ENCODE measurements around the gene MIB2.
"Not testable (repeated sequence)": the region's sequence is repeated elsewhere in the genome, so short reads cannot be mapped to it uniquely, and the experiment has no call there.

Gene MIB2

DNA sequence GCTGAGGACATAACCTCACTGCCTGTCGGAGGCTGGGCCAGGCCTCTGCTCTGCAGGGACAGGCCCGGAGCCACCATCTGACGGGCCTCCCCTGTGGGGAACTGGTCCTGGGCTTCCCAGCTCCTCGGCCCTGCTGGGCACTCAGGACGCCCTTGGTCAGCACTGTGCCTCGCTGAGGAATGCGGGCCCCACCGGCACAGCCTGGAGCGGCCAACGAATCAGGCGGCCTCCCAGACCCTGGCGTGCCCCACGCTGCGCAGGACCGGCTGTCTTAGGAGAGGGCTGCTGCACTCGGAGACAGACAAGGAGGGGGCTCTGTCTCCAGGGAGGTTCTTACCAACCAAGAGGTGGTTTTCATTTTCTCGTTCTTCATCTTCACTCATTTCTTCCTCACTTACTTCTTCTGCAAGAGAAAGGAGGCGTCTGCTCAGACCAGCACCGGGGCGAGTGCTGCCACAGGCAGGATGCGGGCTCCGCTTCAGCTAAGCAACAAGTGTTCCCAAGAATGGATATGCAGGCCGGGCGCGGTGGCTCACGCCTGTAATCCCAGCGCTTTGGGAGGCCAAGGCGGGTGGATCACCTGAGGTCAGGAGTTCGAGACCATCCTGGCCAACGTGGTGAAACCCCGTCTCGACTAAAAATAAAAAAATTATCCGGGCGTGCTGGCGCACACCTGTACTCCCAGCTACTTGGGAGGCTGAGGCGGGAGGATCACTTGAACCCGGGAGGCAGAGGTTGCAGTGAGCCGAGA lies 25.6 kb downstream of the MIB2 start:
- H3K27me3 ChIP-seq; H3K4me2 ChIP-seq; H3K4me3 ChIP-seq; H3K27ac ChIP-seq; H3K4me1 ChIP-seq; H3K9me3 ChIP-seq (replicated peaks in 1 of 11); H3K9ac ChIP-seq: not testable (repeated sequence)
- H3K36me3 ChIP-seq, result peaks cover 15 to 39% (median 24%) of the 10 kb centered on the region in 11 experiments
- peaks cover 0 to 12% (median 0%) of the 10 kb centered on the region in 11 experiments; a peak in 3 of 22 replicates for H4K20me1 ChIP-seq

- not testable (repeated sequence) for H3K4me1 ChIP-seq; H3K9me3 ChIP-seq (replicated peaks in 1 of 11); H3K9ac ChIP-seq; H3K27me3 ChIP-seq; H3K4me2 ChIP-seq; H3K4me3 ChIP-seq; H3K27ac ChIP-seq
- Histone ChIP-seq H3K36me3 (peaks cover 48 to 60% (median 52%) of the 10 kb centered on the region in 11 experiments), H4K20me1 (peaks cover 0 to 12% (median 0%) of the 10 kb centered on the region in 11 experiments; a peak in 1 of 22 replicates)
Observed at GRCh38 chr1:1646326-1646725, 31.0 kb downstream of the MIB2 start.

- not testable (repeated sequence) for H3K4me1 ChIP-seq; H3K4me3 ChIP-seq; H3K9me3 ChIP-seq (replicated peaks in 1 of 11); H3K27ac ChIP-seq; H3K9ac ChIP-seq; H3K4me2 ChIP-seq; H3K27me3 ChIP-seq
- Histone ChIP-seq H4K20me1 (peaks cover 0 to 12% (median 0%) of the 10 kb centered on the region in 11 experiments; a peak in 2 of 22 replicates), H3K36me3 (peaks cover 62 to 74% (median 66%) of the 10 kb centered on the region in 11 experiments)
Observed at GRCh38 chr1:1647567-1648241, 32.4 kb downstream of the MIB2 start.

DNA sequence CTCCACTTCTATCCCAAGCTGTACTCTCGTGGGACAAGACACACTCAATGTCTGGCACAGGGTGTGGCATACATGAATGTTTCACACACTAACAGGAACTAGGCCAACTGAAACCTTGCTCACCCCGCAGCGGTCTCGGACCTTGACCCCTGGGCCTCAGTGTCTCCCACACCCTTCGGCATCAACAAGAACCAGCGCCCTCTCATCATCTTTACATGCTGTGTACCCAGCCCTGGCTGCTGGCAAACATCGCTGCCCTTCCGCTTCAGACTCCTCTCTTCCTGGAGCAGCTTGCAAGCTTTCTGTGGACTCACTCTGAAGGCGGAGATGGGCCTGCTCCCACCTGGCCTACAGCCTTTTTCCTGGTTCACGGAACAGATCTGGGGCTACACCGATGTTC lies 33.0 kb downstream of the MIB2 start:
- H3K4me1 ChIP-seq; H3K27ac ChIP-seq; H3K9ac ChIP-seq; H3K4me2 ChIP-seq; H3K9me3 ChIP-seq (replicated peaks in 1 of 11); H3K27me3 ChIP-seq; H3K4me3 ChIP-seq: not testable (repeated sequence)
- Histone ChIP-seq H4K20me1 (peaks cover 0 to 12% (median 0%) of the 10 kb centered on the region in 11 experiments; a peak in 2 of 22 replicates), H3K36me3 (peaks cover 67 to 79% (median 71%) of the 10 kb centered on the region in 11 experiments)

DNA sequence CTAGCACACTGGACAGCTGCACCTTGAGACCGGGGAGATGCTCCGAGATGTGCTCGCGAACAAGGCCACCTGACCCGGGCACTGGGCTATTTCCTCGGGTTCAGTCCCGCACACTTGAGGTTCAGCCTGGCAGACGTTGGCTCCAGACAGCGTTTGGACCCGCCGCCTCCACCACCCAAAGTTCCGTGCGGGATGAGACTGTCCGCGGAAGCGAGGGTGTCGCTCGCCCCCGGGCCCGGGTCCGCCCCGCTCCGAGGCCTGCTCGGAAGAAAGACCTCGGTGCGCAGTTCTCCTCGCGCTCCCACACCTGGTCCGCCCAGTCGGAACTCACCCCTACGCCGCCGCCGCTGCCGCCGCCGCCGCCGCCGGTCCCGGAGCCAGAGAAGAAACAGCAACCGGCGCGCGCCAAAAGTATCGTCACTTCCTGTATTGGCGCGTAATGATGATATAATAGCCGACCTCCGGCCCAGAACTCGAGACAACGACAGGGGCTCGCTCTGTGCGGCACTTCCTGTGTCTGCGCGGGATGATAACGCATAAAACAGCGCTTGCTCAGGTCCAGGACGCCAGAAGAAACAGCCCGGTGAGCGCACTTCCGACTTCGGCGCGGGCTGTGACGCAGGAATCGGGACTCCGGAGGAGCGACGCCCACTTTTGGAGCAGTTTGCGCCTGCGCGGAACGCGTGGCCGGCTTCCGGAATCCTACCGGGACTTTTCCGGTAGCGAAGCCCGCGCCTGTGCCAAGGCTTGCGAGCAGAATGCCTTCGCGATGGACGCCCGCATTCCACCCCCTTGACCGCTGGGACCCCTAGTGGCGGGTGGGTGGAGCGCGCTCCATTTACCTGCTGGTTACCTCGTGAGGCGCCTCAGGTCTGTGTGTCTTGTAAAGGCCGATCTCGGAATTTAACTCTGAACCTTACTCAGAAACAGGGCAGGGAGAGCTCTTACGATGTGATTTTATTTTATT lies 43.6 kb downstream of the MIB2 start, which contains the start of gene CDK11B:
TSS of gene CDK11B (minus strand) at position 422 of the 967 bp plus-strand sequence. CDS start 1,519 bp downstream, outside the sequence.
- peaks cover 0 to 11% (median 5%) of the 10 kb centered on the region in 11 experiments; a peak in 4 of 22 replicates for H4K20me1 ChIP-seq
- H3K4me3 ChIP-seq, result peak within 1 kb of the TSS; percentile 66 to 79 (median 74)
- H3K9ac ChIP-seq, result peak within 1 kb of the TSS; percentile 75 to 92 (median 85)
- not testable (repeated sequence) for H3K27me3 ChIP-seq; H3K4me1 ChIP-seq; H3K9me3 ChIP-seq (replicated peaks in 1 of 11)
- H3K4me2 ChIP-seq, result peak within 1 kb of the TSS; percentile 62 to 74 (median 67)
- H3K27ac ChIP-seq, result peak within 1 kb of the TSS; percentile 82 to 96 (median 90)
- peaks cover 28 to 33% (median 32%) of the 10 kb centered on the region in 11 experiments for H3K36me3 ChIP-seq

GRCh38 chr1:1662392-1662791 lies 47.1 kb downstream of the MIB2 start:
- not testable (repeated sequence) for H3K27me3 ChIP-seq; H3K9me3 ChIP-seq (replicated peaks in 1 of 11); H3K4me3 ChIP-seq; H3K27ac ChIP-seq; H3K4me1 ChIP-seq; H3K4me2 ChIP-seq; H3K9ac ChIP-seq
- Histone ChIP-seq H3K36me3 (peaks cover 19 to 26% (median 22%) of the 10 kb centered on the region in 11 experiments), H4K20me1 (peaks cover 0 to 13% (median 0%) of the 10 kb centered on the region in 11 experiments; a peak in 2 of 22 replicates)

- peak overlapping the region in 3 of 11 experiments; percentile 37 to 55 (median 40); a peak in 3 of 22 replicates for H3K27ac ChIP-seq
- not testable (repeated sequence) for H3K9ac ChIP-seq, H3K4me3 ChIP-seq
Observed at GRCh38 chr1:1662830-1663560, 47.7 kb downstream of the MIB2 start.

GRCh38 chr1:1664318-1664717 lies 49.0 kb downstream of the MIB2 start:
- not testable (repeated sequence) for H3K4me2 ChIP-seq; H3K27me3 ChIP-seq; H3K27ac ChIP-seq; H3K4me3 ChIP-seq; H3K9ac ChIP-seq; H3K9me3 ChIP-seq (replicated peaks in 1 of 11)
- peaks cover 0 to 14% (median 0%) of the 10 kb centered on the region in 11 experiments; a peak in 2 of 22 replicates for H4K20me1 ChIP-seq
- H3K4me1 ChIP-seq, result peaks cover 0 to 10% (median 0%) of the 10 kb centered on the region in 10 experiments; a peak in 4 of 20 replicates
- H3K36me3 ChIP-seq, result peaks cover 27 to 43% (median 36%) of the 10 kb centered on the region in 11 experiments

More at GRCh38 chr1:1662830-1663560, 47.7 kb downstream of the MIB2 start:
- not testable (repeated sequence) for H3K27me3 ChIP-seq; H3K4me1 ChIP-seq; H3K9me3 ChIP-seq (replicated peaks in 1 of 11); H3K4me2 ChIP-seq
- Histone ChIP-seq H3K36me3 (peaks cover 19 to 31% (median 25%) of the 10 kb centered on the region in 11 experiments), H4K20me1 (peaks cover 0 to 13% (median 0%) of the 10 kb centered on the region in 11 experiments; a peak in 2 of 22 replicates)
